ENCODE measurements around the gene CD81.

The CD81 gene

GRCh38 chr11:2406878-2407410 lies 29.8 kb downstream of the CD81 start:
- no peak for DNase-seq (ENCODE audit: low spot score)

DNA sequence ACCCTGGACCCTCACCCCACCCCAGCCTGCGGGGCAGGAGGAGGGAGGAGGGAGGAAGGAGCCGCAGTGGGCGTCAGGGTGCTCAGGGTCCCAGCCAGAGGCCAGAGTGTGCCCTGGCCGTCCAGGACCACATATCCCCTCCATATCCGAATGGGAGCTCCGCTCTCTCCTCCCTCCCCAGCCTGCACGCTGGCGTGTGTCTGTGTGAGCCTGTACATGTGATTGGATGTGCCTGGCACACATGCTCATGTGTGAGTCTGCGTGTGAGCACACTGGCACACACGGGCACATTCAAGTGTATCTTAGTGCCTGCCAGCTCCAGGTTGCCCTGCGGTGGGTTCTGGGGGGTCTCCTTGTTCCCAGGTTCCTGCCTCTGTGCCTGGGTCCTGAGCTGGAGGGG lies 31.6 kb downstream of the CD81 start:
- DNase-seq (ENCODE audit: low spot score), result no peak

GRCh38 chr11:2409126-2409525 lies 32.0 kb downstream of the CD81 start:
- DNase-seq (ENCODE audit: low spot score), result no peak

DNA sequence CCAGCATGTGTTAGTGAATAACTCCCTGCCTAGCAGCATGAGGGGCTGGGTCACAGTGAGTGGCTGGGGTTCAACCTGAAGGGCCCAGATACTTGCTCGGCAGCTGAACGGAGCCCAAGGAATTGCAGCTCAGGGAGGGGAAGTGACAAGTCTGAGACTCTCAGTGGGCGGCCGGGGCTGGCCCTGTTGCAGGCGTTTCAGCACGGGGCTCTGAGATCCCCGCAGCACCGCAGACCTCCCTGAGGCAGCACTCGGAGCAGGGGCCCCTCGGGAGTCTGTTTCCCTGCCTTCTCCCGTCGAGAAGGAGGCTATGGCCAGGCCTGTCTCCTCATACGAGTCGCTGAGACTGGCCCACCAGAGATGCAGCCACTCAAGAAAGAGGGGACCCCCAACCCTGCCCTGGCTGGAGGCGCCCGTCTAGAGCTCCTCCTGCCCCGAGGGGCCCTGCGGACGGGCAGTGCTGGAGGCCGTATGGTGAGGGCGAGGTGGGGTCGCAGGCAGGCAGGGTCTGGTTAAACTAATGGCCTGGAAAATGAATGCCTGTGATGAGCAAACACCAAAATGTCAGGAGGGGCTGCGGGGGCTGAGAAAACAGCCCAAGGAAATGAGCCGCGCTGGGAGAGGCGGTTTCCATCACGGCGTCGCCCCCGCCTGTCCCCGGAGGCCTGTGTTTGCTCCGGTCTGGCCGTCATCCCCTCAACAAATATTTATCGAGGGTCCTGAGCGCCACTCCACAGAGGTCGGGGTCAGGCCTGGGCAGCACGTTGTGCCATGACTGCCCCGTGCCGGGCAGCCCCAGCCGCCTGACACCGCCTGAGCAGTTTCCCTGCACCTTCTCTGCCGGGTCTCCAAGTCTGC lies 32.7 kb downstream of the CD81 start:
- no peak for DNase-seq (ENCODE audit: low spot score)

- DNase-seq (ENCODE audit: low spot score), result no peak
Observed at GRCh38 chr11:2410616-2411015, 33.5 kb downstream of the CD81 start.

DNA sequence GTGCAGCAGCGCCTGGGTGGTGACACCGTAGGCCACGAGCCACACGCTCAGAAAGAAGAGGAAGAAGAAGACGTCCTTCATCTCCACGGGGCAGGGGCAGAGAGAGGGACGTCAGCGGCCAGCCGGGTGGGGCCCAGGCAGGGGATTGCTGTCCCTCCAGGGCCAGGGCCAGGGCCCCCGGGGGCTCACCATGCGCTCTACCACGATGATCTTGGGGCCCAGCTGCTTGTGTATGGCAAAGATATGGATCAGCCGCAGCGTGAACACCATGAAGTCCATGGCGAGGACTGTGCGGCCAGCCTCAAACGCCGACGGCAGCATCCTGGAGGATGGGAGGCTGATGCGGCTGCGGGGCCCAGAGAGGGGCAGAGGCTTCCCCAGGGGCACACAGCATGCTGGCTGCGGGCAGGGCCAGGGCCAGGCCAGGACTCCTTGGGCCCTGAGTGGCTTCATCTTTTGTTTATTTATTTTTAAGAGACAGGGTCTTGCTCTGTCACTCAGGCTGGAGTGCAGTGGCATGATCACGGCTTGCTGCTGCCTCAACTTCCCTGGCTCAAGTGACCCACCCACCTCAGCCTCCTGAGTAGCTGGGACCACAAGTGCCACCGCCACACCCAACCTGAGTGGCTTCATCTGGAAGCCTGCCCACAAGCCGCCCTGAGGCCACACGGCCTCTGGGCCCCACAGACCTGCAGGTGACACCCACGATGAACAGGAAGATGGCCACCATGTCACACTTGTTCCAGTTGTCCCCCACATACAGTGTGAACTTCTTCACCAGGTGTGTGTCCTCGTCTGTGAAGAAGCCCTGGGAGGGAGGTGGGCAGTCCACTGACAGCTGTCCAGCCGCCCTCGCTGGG lies 34.6 kb downstream of the CD81 start:
- no peak for DNase-seq (ENCODE audit: low spot score)

DNA sequence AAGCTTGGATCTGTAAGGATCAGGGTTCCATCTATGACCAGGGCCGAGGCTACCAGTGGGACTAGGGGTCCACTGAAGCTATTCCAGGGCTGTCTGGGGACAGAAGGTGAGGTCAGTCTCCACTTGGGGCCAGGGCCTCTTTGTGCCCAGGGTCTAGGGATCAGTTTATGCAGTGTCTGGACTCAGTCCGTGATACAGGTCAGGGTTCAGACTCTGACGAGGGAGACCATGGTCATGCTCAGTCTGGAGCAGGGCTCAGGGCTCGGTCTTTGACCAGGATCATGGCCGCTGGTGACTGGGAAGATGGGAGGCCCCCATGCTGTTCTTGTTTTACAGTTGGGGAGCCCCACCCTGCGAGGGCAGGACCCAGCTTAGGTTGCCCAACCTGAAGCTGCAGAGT lies 35.2 kb downstream of the CD81 start:
- no peak for DNase-seq (ENCODE audit: low spot score)

DNA sequence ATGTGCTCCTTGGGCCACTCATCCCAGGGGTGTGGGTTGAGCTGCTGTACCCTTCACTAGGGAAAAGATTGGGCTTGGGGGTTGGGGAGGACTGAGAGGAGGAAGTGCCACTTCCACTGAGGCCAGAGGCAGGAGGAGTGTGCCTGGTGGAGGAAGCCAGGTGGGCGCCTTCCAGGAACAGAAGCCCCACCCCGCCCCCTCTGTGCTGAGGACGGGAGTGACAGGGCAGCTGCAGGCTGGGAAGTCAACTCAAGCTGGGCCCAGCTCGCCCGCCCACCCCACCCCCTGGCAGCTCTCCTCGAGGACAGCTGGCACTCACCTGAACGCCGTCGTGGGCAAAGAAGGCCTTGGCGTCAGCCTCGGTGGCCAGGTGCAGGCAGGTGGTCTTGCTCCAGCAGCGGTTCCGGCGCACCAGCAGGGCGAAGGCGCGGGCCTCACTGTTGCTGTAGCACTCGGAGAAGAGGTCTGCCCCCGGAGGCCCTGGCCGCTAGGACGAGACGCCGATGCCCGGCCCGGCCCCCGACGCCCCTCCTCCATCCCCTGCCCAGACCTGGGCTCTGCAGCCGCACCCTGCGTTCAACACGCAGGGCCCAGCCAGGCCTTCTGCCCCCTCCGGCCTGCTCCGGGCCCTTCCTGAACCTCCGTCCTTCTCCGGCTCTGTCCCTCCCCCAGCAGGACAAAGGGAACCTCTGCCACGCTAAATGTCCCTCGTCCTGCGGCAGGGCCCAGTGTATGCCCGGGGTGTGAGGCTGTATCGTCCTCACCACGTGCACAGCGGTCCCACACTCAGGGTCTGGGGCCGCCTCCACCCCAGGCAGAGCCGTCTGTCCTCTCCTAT lies 36.9 kb downstream of the CD81 start:
- DNase-seq (ENCODE audit: low spot score), result no peak

GRCh38 chr11:2414616-2415015 lies 37.5 kb downstream of the CD81 start:
- no peak for DNase-seq (ENCODE audit: low spot score)

DNA sequence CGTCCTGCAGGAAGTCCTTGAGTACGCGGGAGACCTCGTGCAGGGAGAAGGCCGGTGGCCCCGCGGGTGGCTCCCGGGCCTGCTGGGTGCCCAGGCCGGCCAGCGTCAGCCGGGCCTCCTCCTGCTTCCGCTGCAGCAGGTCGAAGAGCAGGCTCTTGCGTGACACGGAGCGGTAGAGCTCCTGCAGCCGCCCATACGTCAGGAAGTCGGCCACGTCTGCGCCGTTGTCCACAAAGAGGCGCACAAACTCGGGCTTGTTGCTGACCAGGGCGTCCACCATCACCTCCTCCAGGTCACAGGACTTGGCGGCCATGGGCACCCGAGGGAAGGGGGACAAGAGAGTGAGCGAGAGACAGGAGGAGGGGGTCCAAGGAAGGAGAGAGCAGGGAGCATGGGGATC lies 38.1 kb downstream of the CD81 start:
- no peak for DNase-seq (ENCODE audit: low spot score)

GRCh38 chr11:2415601-2416380 lies 38.7 kb downstream of the CD81 start:
- DNase-seq (ENCODE audit: low spot score), result no peak

DNA sequence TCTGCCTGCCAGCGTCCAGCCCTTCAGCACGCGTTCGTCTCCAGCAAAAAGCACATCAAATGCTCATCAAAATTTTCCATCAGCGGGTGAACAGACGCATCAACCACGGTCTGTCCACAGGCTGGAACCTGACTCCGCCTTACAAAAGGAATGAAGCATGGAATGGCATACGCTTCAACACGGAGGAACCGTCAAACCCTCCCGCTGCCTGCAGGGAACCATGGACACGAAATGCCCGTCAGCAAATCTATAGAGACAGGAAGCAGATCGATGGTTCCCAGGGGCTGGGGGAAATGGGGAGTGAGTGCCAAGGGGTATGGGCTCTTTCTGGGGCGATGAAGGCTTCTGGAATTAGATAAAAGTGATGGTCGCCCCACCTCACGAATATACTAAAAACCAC lies 39.7 kb downstream of the CD81 start:
- DNase-seq (ENCODE audit: low spot score), result no peak

- DNase-seq (ENCODE audit: low spot score), result no peak
Observed at GRCh38 chr11:2417856-2418692, 41.0 kb downstream of the CD81 start.

GRCh38 chr11:2418693-2419360 lies 41.7 kb downstream of the CD81 start:
- DNase-seq (ENCODE audit: low spot score), result no peak

- DNase-seq (ENCODE audit: low spot score), result peak; percentile 96
Observed at GRCh38 chr11:2419638-2420501, 42.8 kb downstream of the CD81 start.

DNA sequence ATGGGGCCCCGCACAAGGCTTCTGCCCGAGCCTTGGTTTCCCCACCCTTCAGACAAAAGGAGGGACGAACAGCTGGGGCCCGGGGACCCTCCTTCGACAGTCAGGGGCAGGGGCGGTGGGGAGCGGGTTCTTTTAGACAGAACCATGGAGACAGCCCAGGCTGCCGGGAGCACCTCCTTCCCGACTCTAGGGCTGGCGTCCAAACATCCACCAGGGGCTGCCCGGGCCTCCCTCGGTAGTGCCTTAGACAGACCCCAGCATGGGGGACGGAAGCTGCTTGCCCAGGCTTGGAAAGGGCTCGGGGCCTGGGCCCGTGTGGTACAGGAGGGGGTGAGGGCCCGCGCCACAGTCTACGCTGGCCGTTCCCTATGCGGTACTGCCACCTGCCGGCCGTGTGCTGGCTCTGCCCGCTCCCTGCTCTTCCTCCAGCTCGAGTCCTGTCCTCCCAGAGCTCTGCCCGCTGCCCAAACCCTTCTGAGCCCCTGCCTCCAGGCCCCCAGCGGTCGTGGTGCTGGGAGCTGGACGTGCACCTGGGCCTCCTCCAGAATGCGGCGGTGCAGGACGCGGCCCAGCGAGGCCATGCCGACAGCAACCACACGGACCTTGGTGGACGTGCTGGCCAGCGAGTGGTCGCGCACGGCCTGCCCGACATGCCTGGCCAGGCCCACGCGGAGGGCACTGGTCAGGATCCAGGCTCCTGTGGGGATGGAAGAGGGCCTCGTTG lies 43.6 kb downstream of the CD81 start:
- DNase-seq (ENCODE audit: low spot score), result peak; percentile 98

DNA sequence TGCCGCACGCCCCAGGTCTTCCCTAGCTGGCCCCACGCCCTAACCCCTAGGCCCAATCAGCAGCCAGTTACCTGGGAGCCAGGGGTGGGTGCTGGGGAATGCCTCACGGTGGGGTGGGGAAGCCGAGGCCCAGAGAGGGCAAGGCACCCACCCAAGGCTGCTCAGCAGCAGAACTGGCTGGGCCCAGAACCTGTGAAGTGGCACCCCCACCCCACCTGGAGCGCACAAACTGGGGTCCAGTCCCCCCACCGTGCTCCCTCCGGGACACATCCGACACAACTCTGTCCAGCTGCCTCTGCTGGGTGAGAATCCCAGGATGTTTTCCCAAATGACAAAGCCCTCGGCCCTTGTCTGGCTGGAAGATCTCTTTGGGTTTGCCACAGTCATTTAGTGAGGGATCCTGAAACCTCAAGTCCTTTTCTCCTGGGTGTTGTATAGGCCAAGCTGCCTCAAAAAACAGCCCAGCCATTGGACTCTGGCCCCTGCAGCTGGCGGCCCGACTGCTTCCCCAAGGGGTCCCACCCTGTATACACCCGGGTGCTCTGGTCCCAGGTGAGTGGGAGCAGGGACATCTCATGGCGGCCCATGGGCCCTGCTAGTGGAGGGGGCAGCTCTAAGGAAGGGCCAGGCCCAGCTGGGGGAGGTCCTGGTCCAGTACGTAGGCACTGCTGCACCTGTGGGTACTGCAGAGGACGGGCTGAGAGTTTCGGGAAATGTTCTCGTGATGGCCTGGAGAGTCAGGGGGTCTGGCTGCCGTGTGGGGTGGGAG lies 44.3 kb downstream of the CD81 start:
- no peak for DNase-seq (ENCODE audit: low spot score)

Data from HuH-7 (cell line).